Measurements from ENCODE around the gene RAD23A. TPM values are rescaled to one million over a fixed set of nuclear protein-coding genes. Genes with fewer than 3 reads are reported as not detected.
A peak's percentile ranks its signal among the peaks of the same experiment; 100 is the strongest.

The RAD23A gene
- total and polyA plus RNA-seq, 9 of the 15 experiments (the other 6 are each of a cell fraction or from before 2014, with no cell fraction given), result 9.5 to 181 (median 101) TPM

DNA sequence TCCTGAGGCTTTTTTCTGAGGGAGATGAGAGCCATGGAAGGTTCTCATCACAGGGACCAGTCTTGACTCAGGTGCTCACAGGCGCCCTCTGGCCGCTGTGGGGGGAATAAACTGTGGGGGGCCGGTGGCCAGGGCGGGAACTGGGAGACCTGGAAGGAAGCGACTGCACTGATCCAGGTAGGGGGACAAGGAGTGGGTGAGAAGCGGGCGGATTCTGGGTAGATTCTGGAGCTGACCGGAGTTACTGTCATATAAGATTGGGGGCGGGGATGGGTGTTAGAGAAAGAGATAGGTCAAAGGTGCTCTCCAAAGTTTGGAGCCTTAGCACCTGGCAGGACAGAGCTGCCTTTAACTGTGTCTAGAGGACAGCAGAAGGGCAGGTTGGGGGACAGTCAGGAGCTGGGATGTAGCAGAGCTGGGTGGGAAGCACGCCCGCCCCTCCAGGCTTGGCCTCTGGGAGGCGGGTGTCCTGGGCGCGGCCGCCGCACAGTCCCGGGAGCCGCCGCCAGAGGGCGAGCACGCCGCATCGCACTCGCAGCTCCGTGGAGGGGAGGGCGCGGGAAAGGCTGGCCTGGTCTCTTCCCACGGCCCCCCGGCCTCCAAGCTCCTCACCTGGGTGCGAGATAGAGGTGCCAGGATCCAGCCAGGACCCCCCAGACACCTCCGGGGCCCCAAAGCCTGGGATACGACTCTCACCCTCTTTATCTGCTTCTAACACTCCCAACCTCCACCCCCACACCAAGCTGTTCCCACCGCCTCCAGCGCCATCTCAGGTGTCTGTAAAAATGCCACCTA is 19.6 kb downstream of the RAD23A start (continued):
- TF ChIP-seq MGA (IDR thresholded peaks at IDR 0.05) (no peak), TFAM (CRISPR knock-in tag; conservative IDR thresholded peaks at IDR 0.05) (no peak), NR2C2 (CRISPR knock-in tag; IDR thresholded peaks at IDR 0.05) (no peak; the same call in 1 of the 2 replicates), NR2C2 (tag; IDR thresholded peaks at IDR 0.05) (no peak), IRF2 (CRISPR knock-in tag; IDR thresholded peaks at IDR 0.05) (no peak), HNRNPLL (IDR thresholded peaks at IDR 0.05; ENCODE audit: low read depth, low read length, poor library complexity, severe bottlenecking) (peak; percentile 36), ZNF280A (IDR thresholded peaks at IDR 0.05; ENCODE audit: low read depth, partially characterized antibody) (no peak), DACH1 (IDR thresholded peaks at IDR 0.05; ENCODE audit: partially characterized antibody) (peak; percentile 57), ZNF668 (CRISPR knock-in tag; IDR thresholded peaks at IDR 0.05) (no peak), PTBP1 (IDR thresholded peaks at IDR 0.05; ENCODE audit: low read depth, low read length) (no peak)
- TF ChIP-seq, protein P1, sequence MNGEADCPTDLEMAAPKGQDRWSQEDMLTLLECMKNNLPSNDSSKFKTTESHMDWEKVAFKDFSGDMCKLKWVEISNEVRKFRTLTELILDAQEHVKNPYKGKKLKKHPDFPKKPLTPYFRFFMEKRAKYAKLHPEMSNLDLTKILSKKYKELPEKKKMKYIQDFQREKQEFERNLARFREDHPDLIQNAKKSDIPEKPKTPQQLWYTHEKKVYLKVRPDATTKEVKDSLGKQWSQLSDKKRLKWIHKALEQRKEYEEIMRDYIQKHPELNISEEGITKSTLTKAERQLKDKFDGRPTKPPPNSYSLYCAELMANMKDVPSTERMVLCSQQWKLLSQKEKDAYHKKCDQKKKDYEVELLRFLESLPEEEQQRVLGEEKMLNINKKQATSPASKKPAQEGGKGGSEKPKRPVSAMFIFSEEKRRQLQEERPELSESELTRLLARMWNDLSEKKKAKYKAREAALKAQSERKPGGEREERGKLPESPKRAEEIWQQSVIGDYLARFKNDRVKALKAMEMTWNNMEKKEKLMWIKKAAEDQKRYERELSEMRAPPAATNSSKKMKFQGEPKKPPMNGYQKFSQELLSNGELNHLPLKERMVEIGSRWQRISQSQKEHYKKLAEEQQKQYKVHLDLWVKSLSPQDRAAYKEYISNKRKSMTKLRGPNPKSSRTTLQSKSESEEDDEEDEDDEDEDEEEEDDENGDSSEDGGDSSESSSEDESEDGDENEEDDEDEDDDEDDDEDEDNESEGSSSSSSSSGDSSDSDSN (IDR thresholded peaks at IDR 0.05; ENCODE audit: borderline replicate concordance in 1 of 2, low read depth in 2 of 2, low read length in 2 of 2), result no peak

Measured in K562 (cell line).